ENCODE data around the gene BCHE.

DNA sequence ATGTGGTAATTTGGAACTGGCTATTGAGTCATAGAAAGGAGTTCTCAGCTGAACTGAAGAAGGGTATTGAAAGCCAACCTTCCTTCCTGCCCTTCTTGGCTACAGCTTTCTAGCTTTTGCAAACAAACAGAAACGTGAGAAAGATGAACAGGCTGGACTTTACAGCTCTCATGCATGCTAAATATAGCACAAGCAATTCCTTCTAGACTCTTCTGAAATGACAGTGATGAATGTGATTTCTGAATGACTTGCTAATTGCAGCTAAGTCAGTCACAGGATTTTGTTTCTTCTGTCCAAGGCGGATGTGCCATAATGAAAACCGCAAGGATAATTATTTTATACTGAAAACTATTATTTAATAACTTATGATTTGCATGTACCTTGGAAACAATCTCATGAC is 36.3 kb downstream of the BCHE start:
- TF ChIP-seq CTCF (IDR thresholded peaks at IDR 0.05), result no peak
- no peak for TF ChIP-seq POLR2A (IDR thresholded peaks at IDR 0.05)

All from thyroid gland (tissue), 4 donors.